Measurements from ENCODE around the gene CDK6.

CDK6 gene

DNA sequence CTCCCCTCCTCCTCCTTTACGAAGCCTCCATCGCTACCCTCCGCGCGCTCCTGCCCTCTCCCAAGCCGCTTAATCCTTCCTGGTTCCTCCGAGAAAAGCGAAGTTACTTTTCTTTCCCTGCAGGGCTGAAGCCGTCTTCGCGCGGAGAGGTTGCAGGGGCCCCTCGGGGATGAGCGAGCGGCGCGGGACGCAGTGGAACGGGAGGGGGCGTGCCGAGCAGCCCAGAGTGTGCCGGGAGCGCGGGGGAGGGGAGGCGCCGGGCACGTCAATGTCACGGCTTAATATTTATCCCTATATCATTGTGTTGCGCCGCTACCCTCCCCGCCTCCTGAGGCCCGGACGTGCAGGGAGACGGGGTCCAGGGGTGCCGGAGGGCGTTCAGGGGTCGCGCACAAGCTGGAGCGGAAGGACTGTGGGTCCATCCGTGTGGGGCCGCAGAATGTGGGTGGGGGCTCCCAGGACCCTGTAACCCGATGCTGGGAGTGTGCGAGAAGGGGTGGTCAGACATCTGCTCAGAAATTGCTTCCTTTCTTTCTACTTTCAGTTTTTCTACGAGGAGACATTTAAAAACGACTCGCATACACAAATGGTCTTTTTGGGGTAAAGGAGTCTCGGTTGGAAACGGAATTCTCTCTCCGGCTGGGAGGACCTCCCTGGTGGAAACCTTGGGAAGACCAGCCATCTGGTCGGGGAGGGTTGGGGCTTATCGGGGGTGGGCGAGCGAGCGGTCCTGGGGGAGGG lies 2.4 kb downstream of the CDK6 start:
- TF ChIP-seq CTCF (conservative IDR thresholded peaks at IDR 0.05; ENCODE audit: low read depth, low read length) = peak; percentile 32
- H3K4me3 ChIP-seq (ENCODE audit: low read length) = peak overlapping the region; percentile 74
- DNase-seq (ENCODE audit: low read depth) = no peak

- peak; percentile 58 for DNase-seq (ENCODE audit: low read depth)
- peak overlapping the region; percentile 74 for H3K4me3 ChIP-seq (ENCODE audit: low read length)
- peak; percentile 84 for TF ChIP-seq CTCF (conservative IDR thresholded peaks at IDR 0.05; ENCODE audit: low read depth, low read length)
These were observed 3.2 kb downstream of the CDK6 start for GRCh38 chr7:92833024-92833765.

- TF ChIP-seq CTCF (conservative IDR thresholded peaks at IDR 0.05; ENCODE audit: low read depth, low read length) = no peak
- no peak for DNase-seq (ENCODE audit: low read depth)
- H3K4me3 ChIP-seq (ENCODE audit: low read length) = peak overlapping the region; percentile 74
These were observed 3.8 kb downstream of the CDK6 start for GRCh38 chr7:92832534-92833023.

DNA sequence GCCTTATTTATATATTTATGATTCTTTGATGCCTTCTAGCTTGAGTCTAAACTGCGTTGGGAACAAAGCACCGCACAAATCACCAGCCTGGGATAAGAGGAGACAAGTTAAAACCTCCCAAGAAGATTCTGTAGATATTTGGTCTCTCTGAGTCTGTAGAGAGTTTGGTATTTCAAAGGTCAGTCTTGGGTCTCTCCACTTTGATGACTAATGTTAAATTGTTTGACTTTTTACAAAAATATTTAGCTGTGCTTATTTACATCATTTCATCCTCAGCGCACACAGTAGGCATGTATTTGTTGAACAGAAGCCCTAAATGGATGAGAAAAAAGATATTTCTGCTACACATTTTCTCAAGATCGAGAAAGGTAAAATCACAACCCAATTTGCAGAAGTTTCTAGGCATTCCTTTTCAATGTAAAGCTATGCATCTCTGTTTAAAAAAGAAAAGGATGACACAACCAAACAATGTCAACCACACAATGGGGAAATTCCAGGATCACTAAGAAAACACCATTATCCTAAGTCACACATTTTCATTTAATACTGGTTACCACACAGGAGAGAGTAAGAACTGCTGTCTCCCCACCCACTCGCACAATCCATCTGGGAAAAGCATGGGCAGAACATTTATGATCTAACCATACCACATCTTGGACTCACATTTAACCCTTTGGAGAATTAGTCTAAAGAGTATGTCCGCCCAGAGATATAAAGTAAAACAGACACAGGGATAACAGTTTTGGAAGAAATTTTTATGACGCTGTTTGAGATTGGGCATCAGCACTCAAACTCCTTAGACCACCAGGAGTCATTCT lies 4.4 kb downstream of the CDK6 start:
- TF ChIP-seq CTCF (conservative IDR thresholded peaks at IDR 0.05; ENCODE audit: low read depth, low read length) = no peak
- peak overlapping the region; percentile 74 for H3K4me3 ChIP-seq (ENCODE audit: low read length)
- DNase-seq (ENCODE audit: low read depth) = no peak

GRCh38 chr7:92830532-92831110 lies 5.8 kb downstream of the CDK6 start:
- DNase-seq (ENCODE audit: low read depth) = no peak
- no peak for TF ChIP-seq CTCF (conservative IDR thresholded peaks at IDR 0.05; ENCODE audit: low read depth, low read length)

DNA sequence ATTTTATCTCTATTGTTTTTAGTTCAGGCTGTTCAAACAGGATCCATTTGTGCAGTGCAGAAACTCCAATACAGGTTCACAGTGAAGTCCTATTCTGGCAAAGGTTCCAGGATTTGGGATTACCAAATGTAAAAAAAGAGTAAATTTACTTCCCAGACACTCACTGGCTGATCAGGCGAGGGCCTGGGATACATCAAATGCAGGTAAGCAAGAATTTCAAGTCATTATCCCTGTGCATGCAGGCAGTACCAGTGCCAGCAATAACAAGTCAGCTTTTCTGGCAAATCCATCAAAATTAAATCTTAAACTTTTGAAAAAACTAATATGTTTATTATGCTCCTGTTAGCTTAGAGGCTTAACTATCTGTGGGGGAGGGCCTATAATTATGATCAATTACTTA lies 6.3 kb downstream of the CDK6 start:
- no peak overlapping the region for H3K4me3 ChIP-seq (ENCODE audit: low read length)

More at GRCh38 chr7:92830532-92831110, 5.8 kb downstream of the CDK6 start:
- no peak overlapping the region for H3K4me3 ChIP-seq (ENCODE audit: low read length)

More for the DNA sequence above, 6.3 kb downstream of the CDK6 start:
- no peak for TF ChIP-seq CTCF (conservative IDR thresholded peaks at IDR 0.05; ENCODE audit: low read depth, low read length)
- no peak for DNase-seq (ENCODE audit: low read depth)

Data from retinal pigment epithelial cell (primary cell).